Fibroblast of lung (primary cell): Measurements from ENCODE around the gene COL9A1. TPM values are rescaled to one million over a fixed set of nuclear protein-coding genes. Genes with fewer than 3 reads are reported as not detected.

Experiments
- DNase-seq, 2 donors: peaks; one replicate each; pipeline versions ENCODE4 v3.0.0 to v3.0.0-alpha.2; 2010; ENCODE audit warnings: low read depth in 2 of 2
- H2AFZ ChIP-seq: 2 replicates; pipeline ENCODE4 v1.5.1; 2012; ENCODE audit warnings: low read length, control low read depth, inconsistent platforms
- H3K27ac ChIP-seq: 2 replicates; pipeline ENCODE4 v1.5.1; 2011; ENCODE audit warnings: low read length, control low read depth; ENCODE audit not compliant: insufficient read depth
- H3K27me3 ChIP-seq: 2 replicates; pipeline ENCODE4 v1.5.1; 2011; ENCODE audit warnings: mild to moderate bottlenecking, low read length; ENCODE audit not compliant: control insufficient read depth, insufficient read depth
- H3K36me3 ChIP-seq: 2 replicates; pipeline ENCODE4 v1.5.1; 2011; ENCODE audit warnings: low read length; ENCODE audit not compliant: control insufficient read depth, insufficient read depth
- H3K4me1 ChIP-seq: 2 replicates; pipeline ENCODE4 v1.5.1; 2011; ENCODE audit warnings: low read length; ENCODE audit not compliant: control insufficient read depth, insufficient read depth; ENCODE audit errors: extremely low read depth
- H3K4me2 ChIP-seq: 2 replicates; pipeline ENCODE4 v1.5.1; 2011; ENCODE audit warnings: low read length, control low read depth; ENCODE audit not compliant: insufficient read depth; ENCODE audit errors: extremely low read depth
- H3K4me3 ChIP-seq, 4 experiments: fragments of 200-600 bp in 1 of 4; sonication (generic) in 1 of 4; replicated peaks in 1 of 4; 2 replicates each; pipeline ENCODE4 v1.5.1; 2011 to 2016; ENCODE audit warnings: low read length in 4 of 4, low read depth in 3 of 4, mild to moderate bottlenecking in 3 of 4, control low read depth in 2 of 4, inconsistent platforms in 1 of 4, mixed read lengths in 1 of 4; ENCODE audit not compliant: insufficient read depth in 1 of 4; ENCODE audit errors: control extremely low read depth in 1 of 4
- H3K79me2 ChIP-seq: 2 replicates; pipeline ENCODE4 v1.5.1; 2012; ENCODE audit warnings: mild to moderate bottlenecking, low read length, inconsistent platforms; ENCODE audit not compliant: control insufficient read depth, insufficient read depth
- H3K9ac ChIP-seq: 2 replicates; pipeline ENCODE4 v1.5.1; 2011; ENCODE audit warnings: mild to moderate bottlenecking, low read length, control low read depth; ENCODE audit not compliant: insufficient read depth
- H3K9me3 ChIP-seq: 2 replicates; pipeline ENCODE4 v1.5.1; 2012; ENCODE audit warnings: low read depth, low read length; ENCODE audit not compliant: control insufficient read depth, insufficient read depth
- H4K20me1 ChIP-seq: 2 replicates; pipeline ENCODE4 v1.5.1; 2011; ENCODE audit warnings: low read length; ENCODE audit not compliant: control insufficient read depth, insufficient read depth; ENCODE audit errors: extremely low read depth
- EZH2 ChIP-seq: IDR thresholded peaks from 2 replicates; pipeline ENCODE4 v1.5.1; 2012; ENCODE audit warnings: low read length, control low read depth, mild to moderate bottlenecking; ENCODE audit errors: missing control alignments
- polyA plus RNA-seq, 2 donors: library from polyadenylated mRNA; depleted of rRNA in 1 of 2; stranded (reverse) in 1 of 2; unstranded in 1 of 2; fragments of >200 nt; gene quantifications; 2 replicates each; pipeline ENCODE4 v1.2.1, GENCODE V29; 2011 to 2012; ENCODE audit warnings: missing spikeins in 1 of 2
- total RNA-seq: library from RNA; depleted of rRNA; stranded (reverse); fragments of >200 nt; gene quantifications from 2 replicates; pipeline ENCODE4 v1.2.1, GENCODE V29; 2014
- TF ChIP-seq, protein P1 (sequence below), 2 donors: IDR thresholded peaks in 1 of 2; conservative IDR thresholded peaks in 1 of 2; 1 replicate in 1 of 2; 2 replicates in 1 of 2; pipeline ENCODE4 v1.5.1; 2011 to 2012; ENCODE audit warnings: low read length in 2 of 2, control low read depth in 1 of 2, inconsistent platforms in 1 of 2, low read depth in 1 of 2, mild to moderate bottlenecking in 1 of 2

COL9A1 gene
- total and polyA plus RNA-seq, 2 donors (not counting 1 experiment from before 2014, with no cell fraction given) = not detected

DNA sequence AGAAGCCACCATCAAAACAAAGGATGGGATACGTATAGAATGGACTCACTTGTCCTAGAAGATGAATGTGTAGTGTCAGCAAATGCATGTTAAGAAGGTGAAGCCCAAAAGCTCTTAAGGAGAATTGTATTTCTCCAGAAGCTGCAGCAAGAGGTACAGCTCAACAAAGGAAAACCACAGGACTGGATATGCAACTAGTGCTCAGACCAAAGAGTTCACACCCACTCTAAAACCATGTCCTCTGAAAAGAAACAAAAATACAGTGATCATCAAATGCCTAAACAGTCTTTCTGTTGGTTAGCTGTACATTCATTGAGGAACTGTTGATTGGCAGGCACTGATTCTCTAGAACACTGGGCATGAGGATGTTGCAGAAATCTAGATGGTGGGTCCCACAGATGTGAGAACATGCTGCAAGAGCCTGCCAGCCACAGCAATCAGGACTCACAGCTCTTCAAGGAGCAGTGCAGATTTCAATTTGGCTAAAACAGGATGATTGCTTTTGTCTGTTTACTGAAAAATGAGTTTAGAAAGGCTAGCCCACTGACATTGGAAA, 94.6 kb downstream of the COL9A1 start:
- DNase-seq = no peak
- TF ChIP-seq, protein P1, sequence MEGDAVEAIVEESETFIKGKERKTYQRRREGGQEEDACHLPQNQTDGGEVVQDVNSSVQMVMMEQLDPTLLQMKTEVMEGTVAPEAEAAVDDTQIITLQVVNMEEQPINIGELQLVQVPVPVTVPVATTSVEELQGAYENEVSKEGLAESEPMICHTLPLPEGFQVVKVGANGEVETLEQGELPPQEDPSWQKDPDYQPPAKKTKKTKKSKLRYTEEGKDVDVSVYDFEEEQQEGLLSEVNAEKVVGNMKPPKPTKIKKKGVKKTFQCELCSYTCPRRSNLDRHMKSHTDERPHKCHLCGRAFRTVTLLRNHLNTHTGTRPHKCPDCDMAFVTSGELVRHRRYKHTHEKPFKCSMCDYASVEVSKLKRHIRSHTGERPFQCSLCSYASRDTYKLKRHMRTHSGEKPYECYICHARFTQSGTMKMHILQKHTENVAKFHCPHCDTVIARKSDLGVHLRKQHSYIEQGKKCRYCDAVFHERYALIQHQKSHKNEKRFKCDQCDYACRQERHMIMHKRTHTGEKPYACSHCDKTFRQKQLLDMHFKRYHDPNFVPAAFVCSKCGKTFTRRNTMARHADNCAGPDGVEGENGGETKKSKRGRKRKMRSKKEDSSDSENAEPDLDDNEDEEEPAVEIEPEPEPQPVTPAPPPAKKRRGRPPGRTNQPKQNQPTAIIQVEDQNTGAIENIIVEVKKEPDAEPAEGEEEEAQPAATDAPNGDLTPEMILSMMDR (conservative IDR thresholded peaks at IDR 0.05 in 1 of 2, IDR thresholded peaks at IDR 0.05 in 1 of 2; ENCODE audit: low read depth in 1 of 2, low read length in 2 of 2) = no peak
- TF ChIP-seq EZH2 = no peak
- Histone ChIP-seq H3K9me3 (no peaks in the 10 kb centered on the region), H2AFZ (no peak overlapping the region), H4K20me1 (no peaks in the 10 kb centered on the region), H3K4me1 (no peaks in the 10 kb centered on the region), H3K9ac (no peak overlapping the region), H3K27ac (no peak overlapping the region), H3K4me2 (no peak overlapping the region), H3K36me3 (no peaks in the 10 kb centered on the region), H3K27me3 (no peaks in the 10 kb centered on the region), H3K4me3 (no peak overlapping the region), H3K79me2 (no peaks in the 10 kb centered on the region)

DNA sequence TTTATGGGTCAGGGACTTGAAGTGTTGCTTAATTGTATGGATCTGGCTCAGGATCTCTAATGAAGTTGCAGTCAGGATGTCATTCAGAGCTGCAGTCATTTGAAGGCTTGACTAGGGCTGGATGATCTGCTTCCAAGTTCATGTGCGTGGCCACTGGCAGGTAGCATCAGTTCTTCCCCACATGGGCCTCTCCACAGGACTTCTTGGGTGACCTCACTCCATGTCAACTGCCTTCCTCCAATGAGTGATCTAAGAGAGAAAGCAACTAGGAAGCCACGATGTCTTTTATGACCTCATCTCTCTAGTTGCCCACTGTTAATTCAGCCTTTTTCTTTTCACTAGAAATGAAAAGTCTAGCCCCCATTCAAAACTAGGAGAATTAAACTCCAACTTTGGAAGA, 104.1 kb downstream of the COL9A1 start:
- Histone ChIP-seq H3K79me2 (no peaks in the 10 kb centered on the region), H3K4me1 (no peaks in the 10 kb centered on the region), H3K27me3 (no peaks in the 10 kb centered on the region), H3K4me2 (no peak overlapping the region), H2AFZ (no peak overlapping the region), H3K4me3 (no peak overlapping the region), H3K9me3 (no peaks in the 10 kb centered on the region), H3K36me3 (no peaks in the 10 kb centered on the region), H4K20me1 (no peaks in the 10 kb centered on the region), H3K9ac (no peak overlapping the region), H3K27ac (no peak overlapping the region)
- TF ChIP-seq EZH2 = no peak
- TF ChIP-seq, protein P1 (conservative IDR thresholded peaks at IDR 0.05 in 1 of 2, IDR thresholded peaks at IDR 0.05 in 1 of 2; ENCODE audit: low read depth in 1 of 2, low read length in 2 of 2) = no peak
- no peak for DNase-seq

DNA sequence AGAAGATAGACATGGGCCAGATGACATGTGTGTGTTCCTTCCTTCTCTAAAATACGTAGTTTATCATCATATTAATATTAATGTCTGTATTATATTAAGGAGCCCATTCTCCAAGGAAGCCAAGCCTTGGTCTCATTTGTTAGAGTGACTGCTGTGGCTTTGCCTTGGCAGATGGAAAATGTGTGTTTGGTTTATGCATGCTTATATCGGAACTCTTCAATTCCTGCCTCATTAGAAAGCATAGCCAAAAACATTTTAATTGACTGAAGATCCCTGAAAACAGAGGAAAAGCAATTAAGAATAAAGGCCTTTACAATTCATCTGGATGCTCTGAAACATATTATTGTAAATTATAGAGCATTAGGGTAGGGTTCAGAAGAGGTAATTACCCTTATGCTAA, 106.4 kb downstream of the COL9A1 start:
- H3K79me2 ChIP-seq = no peaks in the 10 kb centered on the region
- no peak overlapping the region for H2AFZ ChIP-seq
- TF ChIP-seq, protein P1 (conservative IDR thresholded peaks at IDR 0.05 in 1 of 2, IDR thresholded peaks at IDR 0.05 in 1 of 2; ENCODE audit: low read depth in 1 of 2, low read length in 2 of 2) = no peak
- DNase-seq = no peak
- H3K27me3 ChIP-seq = no peaks in the 10 kb centered on the region
- no peak overlapping the region for H3K4me2 ChIP-seq
- H4K20me1 ChIP-seq = no peaks in the 10 kb centered on the region
- H3K27ac ChIP-seq = no peak overlapping the region
- H3K9me3 ChIP-seq = no peaks in the 10 kb centered on the region
- H3K36me3 ChIP-seq = no peaks in the 10 kb centered on the region
- H3K9ac ChIP-seq = no peak overlapping the region
- H3K4me1 ChIP-seq = no peaks in the 10 kb centered on the region
- no peak overlapping the region for H3K4me3 ChIP-seq
